Mammary epithelial cell (primary cell): ENCODE results near the gene AHSA1.

ENCODE experiments used
- CTCF ChIP-seq, 2 donors: IDR thresholded peaks in 1 of 2; conservative IDR thresholded peaks in 1 of 2; 2 replicates each; pipeline ENCODE4 v1.5.1; 2011 to 2012; ENCODE audit warnings: inconsistent platforms in 2 of 2, low read length in 2 of 2, mild to moderate bottlenecking in 2 of 2, control low read depth in 1 of 2, low read depth in 1 of 2; ENCODE audit not compliant: insufficient read depth in 1 of 2; ENCODE audit errors: extremely low read depth in 1 of 2
- EZH2 ChIP-seq: IDR thresholded peaks from 2 replicates; pipeline ENCODE4 v1.6.1; 2012; ENCODE audit warnings: low read length, inconsistent platforms, borderline replicate concordance

DNA sequence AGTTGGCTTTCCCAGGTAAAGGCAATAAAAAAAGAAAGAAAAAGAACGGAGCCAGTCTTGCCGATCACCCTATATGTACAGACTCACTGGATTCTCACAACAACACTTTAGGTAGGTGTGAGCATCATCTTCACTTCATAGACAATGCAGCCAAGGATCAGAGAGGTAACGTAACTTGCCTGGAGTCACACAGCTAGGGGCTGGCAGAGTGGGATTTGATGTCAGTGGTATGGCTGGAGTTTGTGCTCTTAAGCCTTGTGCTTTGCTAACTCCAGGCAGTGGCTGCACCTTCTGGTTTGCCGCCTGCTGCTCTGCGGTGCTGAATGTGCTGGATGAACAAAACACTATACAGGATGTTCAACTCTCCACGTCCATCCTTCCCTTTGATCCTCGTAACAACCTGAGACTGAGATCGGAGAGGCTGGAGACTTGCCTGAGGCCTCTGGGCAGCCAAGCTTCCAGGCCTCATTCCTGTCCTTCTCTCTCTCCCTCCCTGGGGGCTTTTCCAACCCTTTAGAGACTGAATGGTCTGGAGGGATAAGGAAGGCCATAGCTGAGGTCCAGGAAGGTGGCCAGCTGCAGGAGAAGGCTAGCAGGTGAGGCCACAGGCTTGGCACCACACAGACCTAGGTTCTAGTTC is 32.6 kb downstream of the AHSA1 start:
- no peak for TF ChIP-seq CTCF (conservative IDR thresholded peaks at IDR 0.05 in 1 of 2, IDR thresholded peaks at IDR 0.05 in 1 of 2; ENCODE audit: extremely low read depth in 1 of 2, insufficient read depth in 1 of 2, low read depth in 1 of 2, low read length in 2 of 2)
- no peak for TF ChIP-seq EZH2
